ENCODE measurements around the gene KRT83.

DNA sequence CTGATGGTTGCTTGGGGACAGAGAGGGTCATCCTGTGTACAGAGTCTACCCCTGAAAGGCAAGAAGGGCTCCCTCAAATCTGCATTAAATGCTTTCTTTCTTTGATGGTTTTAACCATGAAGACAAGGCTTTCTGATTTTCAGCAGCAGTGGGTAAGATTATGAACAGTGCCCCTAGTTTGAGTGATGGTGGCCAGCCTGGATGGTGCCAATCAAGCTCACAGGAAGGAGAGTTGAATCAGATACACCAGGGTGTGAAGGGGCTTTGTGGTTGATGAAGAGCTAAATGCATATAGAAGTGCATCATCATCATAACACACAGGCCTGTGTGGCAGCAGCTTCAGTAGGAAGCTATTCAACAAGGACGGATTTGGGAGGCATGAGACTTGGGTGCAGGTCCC lies 40.4 kb upstream of the KRT83 start:
- TF ChIP-seq, protein P1, sequence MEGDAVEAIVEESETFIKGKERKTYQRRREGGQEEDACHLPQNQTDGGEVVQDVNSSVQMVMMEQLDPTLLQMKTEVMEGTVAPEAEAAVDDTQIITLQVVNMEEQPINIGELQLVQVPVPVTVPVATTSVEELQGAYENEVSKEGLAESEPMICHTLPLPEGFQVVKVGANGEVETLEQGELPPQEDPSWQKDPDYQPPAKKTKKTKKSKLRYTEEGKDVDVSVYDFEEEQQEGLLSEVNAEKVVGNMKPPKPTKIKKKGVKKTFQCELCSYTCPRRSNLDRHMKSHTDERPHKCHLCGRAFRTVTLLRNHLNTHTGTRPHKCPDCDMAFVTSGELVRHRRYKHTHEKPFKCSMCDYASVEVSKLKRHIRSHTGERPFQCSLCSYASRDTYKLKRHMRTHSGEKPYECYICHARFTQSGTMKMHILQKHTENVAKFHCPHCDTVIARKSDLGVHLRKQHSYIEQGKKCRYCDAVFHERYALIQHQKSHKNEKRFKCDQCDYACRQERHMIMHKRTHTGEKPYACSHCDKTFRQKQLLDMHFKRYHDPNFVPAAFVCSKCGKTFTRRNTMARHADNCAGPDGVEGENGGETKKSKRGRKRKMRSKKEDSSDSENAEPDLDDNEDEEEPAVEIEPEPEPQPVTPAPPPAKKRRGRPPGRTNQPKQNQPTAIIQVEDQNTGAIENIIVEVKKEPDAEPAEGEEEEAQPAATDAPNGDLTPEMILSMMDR (IDR thresholded peaks at IDR 0.05) = no peak
- TF ChIP-seq EZH2 (IDR thresholded peaks at IDR 0.05; ENCODE audit: borderline replicate concordance, insufficient read depth, low read depth, low read length, poor library complexity, severe bottlenecking) = no peak
